Measurements from ENCODE around the gene SSR3.
A peak's percentile ranks its signal among the peaks of the same experiment; 100 is the strongest.

SSR3 gene

GRCh38 chr3:156548902-156549301 lies 6.0 kb downstream of the SSR3 start:
- TF ChIP-seq, protein P1, sequence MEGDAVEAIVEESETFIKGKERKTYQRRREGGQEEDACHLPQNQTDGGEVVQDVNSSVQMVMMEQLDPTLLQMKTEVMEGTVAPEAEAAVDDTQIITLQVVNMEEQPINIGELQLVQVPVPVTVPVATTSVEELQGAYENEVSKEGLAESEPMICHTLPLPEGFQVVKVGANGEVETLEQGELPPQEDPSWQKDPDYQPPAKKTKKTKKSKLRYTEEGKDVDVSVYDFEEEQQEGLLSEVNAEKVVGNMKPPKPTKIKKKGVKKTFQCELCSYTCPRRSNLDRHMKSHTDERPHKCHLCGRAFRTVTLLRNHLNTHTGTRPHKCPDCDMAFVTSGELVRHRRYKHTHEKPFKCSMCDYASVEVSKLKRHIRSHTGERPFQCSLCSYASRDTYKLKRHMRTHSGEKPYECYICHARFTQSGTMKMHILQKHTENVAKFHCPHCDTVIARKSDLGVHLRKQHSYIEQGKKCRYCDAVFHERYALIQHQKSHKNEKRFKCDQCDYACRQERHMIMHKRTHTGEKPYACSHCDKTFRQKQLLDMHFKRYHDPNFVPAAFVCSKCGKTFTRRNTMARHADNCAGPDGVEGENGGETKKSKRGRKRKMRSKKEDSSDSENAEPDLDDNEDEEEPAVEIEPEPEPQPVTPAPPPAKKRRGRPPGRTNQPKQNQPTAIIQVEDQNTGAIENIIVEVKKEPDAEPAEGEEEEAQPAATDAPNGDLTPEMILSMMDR (IDR thresholded peaks at IDR 0.05; ENCODE audit: low read length, missing control alignments) = no peak
- no peak for DNase-seq (ENCODE audit: low read depth)
- no peak overlapping the region for H3K4me3 ChIP-seq (replicated peaks; ENCODE audit: low read depth, low read length)

DNA sequence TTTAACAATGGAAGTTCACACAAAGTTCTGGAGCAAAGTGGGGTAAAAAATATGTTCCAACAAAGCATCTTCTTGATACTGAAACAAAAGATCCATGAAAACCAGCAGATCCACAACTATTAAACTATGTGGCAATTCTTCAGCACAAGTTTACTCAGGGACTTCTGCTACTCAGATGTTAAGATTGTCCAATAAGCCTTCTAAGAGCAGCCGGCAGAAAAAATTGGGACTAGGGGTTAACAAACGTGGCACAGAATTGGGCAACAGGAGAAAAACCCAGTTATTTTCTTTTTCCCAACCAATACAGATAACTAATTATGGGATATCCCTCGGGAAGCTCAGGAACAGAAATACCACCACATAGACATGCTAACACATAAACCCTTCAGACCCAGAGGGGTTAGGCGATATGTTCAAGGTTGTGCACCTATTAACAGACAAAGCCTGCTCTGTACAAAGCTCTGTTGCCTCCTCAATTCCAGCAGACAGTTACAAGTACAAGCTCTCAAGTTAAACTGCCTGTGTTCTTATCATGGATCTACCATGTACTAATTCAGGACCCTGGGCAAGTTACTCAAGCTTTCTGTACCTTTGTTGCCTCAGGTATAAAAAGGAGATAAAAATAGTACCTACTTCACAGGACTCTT lies 6.8 kb downstream of the SSR3 start:
- H3K4me3 ChIP-seq (replicated peaks; ENCODE audit: low read depth, low read length) = no peak overlapping the region
- TF ChIP-seq, protein P1 (IDR thresholded peaks at IDR 0.05; ENCODE audit: low read length, missing control alignments) = no peak
- no peak for DNase-seq (ENCODE audit: low read depth)

GRCh38 chr3:156547637-156548036 lies 7.3 kb downstream of the SSR3 start:
- no peak overlapping the region for H3K4me3 ChIP-seq (replicated peaks; ENCODE audit: low read depth, low read length)
- peak; percentile 68 for DNase-seq (ENCODE audit: low read depth)
- TF ChIP-seq, protein P1 (IDR thresholded peaks at IDR 0.05; ENCODE audit: low read length, missing control alignments) = no peak

DNA sequence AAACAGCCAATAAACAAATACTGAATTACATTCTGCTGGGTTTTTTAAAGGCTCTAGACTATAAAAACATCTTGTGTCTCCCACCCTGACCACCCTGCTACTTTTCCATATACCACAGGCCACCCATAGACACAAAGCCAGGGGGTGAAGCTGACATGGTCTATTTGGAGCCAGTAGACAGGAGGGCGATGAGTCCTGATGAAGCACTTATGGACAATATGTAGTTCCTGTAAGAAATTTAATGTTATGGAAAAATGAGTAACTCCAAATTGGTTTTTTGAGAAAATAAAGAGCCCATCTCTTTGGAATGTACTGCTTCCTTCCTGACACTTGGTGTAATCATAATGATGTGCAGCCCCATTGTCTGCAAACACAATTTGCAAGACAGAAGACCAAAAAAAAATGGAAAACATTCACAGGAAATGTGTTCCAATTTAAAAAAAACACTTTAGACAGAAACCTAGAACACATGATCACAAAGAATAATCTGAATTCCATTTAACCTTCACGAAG lies 11.8 kb downstream of the SSR3 start:
- no peak overlapping the region for H3K4me3 ChIP-seq (replicated peaks; ENCODE audit: low read depth, low read length)
- no peak for DNase-seq (ENCODE audit: low read depth)
- TF ChIP-seq, protein P1 (IDR thresholded peaks at IDR 0.05; ENCODE audit: low read length, missing control alignments) = no peak

GRCh38 chr3:156542101-156543042 lies 12.5 kb downstream of the SSR3 start:
- TF ChIP-seq, protein P1 (IDR thresholded peaks at IDR 0.05; ENCODE audit: low read length, missing control alignments) = no peak
- DNase-seq (ENCODE audit: low read depth) = no peak
- H3K4me3 ChIP-seq (replicated peaks; ENCODE audit: low read depth, low read length) = no peak overlapping the region

DNA sequence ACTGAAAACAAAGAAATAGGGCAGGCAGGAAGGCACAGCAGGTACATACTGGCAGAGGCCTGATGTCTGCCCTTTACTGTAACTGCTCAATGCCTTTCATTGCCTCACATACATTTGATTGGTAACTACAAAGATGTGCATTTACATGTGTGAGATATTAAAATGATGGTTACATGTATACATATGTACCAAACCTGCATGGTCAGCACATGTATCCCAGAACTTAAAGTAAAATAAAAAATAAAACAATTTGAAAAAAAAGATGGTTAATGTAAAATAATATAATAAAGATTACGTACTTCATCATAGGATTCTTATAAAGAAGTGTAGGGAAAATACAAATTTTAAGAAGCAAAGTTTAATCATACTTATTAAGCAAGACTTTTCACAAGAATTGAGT lies 15.1 kb downstream of the SSR3 start:
- DNase-seq (ENCODE audit: low read depth) = no peak
- no peak overlapping the region for H3K4me3 ChIP-seq (replicated peaks; ENCODE audit: low read depth, low read length)
- TF ChIP-seq, protein P1 (IDR thresholded peaks at IDR 0.05; ENCODE audit: low read length, missing control alignments) = no peak
